ENCODE measurements around the gene DLG1. TPM values are rescaled to one million over a fixed set of nuclear protein-coding genes. Genes with fewer than 3 reads are reported as not detected.

The DLG1 gene
- total RNA-seq, 4 donors from 2014 or later: 136 to 221 (median 172) TPM

DNA sequence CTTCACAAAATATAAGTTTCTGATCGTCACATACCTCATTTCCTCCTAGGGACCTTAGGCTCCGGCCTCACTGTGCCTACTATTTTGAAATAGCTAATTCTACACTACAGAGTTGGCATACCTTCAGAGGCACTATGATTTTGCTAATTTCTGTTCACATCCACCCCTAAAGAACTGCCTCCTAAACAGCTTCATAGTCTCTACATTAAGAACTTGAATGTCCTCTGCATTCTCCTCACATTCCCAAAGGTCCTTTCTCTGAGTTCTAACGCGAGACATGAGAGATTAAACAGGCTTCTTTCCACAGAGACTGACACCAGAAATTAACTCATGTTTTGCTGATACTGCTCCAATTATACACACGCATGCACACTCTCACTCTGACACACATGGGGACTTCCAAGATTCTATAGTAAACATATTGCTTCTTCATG, 75.5 kb downstream of the DLG1 start:
- no peak overlapping the region for H3K4me3 ChIP-seq
- no peak for DNase-seq
- H3K36me3 ChIP-seq: no peaks in the 10 kb centered on the region
- no peaks in the 10 kb centered on the region for H3K9me3 ChIP-seq
- H3K27ac ChIP-seq: no peak overlapping the region
- peaks cover 0 to 14% (median 0%) of the 10 kb centered on the region in 4 donors for H3K4me1 ChIP-seq
- TF ChIP-seq, protein P1, sequence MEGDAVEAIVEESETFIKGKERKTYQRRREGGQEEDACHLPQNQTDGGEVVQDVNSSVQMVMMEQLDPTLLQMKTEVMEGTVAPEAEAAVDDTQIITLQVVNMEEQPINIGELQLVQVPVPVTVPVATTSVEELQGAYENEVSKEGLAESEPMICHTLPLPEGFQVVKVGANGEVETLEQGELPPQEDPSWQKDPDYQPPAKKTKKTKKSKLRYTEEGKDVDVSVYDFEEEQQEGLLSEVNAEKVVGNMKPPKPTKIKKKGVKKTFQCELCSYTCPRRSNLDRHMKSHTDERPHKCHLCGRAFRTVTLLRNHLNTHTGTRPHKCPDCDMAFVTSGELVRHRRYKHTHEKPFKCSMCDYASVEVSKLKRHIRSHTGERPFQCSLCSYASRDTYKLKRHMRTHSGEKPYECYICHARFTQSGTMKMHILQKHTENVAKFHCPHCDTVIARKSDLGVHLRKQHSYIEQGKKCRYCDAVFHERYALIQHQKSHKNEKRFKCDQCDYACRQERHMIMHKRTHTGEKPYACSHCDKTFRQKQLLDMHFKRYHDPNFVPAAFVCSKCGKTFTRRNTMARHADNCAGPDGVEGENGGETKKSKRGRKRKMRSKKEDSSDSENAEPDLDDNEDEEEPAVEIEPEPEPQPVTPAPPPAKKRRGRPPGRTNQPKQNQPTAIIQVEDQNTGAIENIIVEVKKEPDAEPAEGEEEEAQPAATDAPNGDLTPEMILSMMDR (IDR thresholded peaks at IDR 0.05): no peak
- no peak for TF ChIP-seq POLR2A (IDR thresholded peaks at IDR 0.05)
- no peaks in the 10 kb centered on the region for H3K27me3 ChIP-seq

DNA sequence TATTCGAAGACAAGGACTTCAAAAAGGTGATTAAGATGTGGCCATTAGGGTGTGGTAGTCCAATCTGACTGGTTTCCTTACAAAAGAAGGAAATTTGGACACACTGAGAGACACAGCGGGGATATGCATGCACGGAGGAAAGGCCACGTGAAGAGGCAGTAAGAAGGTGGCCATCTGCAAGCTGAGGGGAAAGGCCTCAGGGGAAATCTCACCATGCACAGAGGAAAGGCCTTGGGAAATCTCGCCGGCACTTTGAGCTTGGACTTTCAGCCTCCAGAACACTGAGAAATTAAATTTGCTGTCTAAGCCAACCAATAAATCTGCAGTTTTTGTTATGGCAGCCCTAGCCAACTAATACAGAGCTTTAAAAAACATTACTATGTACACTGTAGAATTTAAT, 78.8 kb downstream of the DLG1 start:
- DNase-seq: no peak
- Histone ChIP-seq H3K36me3 (no peaks in the 10 kb centered on the region), H3K9me3 (no peaks in the 10 kb centered on the region), H3K27me3 (no peaks in the 10 kb centered on the region), H3K4me1 (peaks cover 0 to 14% (median 0%) of the 10 kb centered on the region in 4 donors), H3K4me3 (no peak overlapping the region), H3K27ac (no peak overlapping the region)
- TF ChIP-seq, protein P1 (IDR thresholded peaks at IDR 0.05): no peak
- TF ChIP-seq POLR2A (IDR thresholded peaks at IDR 0.05): no peak

DNA sequence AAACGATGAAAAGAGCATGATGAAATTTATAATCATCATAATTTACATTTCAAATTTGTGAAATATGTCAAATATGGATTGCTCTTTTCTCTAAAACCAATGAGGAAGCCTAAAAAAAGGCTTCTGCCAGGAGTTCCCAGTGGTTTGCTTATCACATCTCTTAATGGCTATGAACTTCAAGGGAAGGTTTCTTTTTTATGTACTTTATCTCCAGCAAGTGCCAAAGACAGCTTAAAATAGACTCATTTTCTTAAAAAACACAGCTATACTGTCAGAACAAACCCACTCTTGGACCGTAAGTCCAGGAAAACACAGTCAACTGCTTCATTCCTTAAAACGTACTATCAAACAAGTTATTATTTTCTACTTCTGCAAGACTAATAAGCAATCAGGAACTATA, 80.2 kb downstream of the DLG1 start:
- H3K36me3 ChIP-seq: no peaks in the 10 kb centered on the region
- no peak overlapping the region for H3K27ac ChIP-seq
- H3K9me3 ChIP-seq: no peaks in the 10 kb centered on the region
- peaks cover 0 to 14% (median 0%) of the 10 kb centered on the region in 4 donors for H3K4me1 ChIP-seq
- no peaks in the 10 kb centered on the region for H3K27me3 ChIP-seq
- H3K4me3 ChIP-seq: no peak overlapping the region
- DNase-seq: no peak
- TF ChIP-seq, protein P1 (IDR thresholded peaks at IDR 0.05): no peak
- no peak for TF ChIP-seq POLR2A (IDR thresholded peaks at IDR 0.05)

DNA sequence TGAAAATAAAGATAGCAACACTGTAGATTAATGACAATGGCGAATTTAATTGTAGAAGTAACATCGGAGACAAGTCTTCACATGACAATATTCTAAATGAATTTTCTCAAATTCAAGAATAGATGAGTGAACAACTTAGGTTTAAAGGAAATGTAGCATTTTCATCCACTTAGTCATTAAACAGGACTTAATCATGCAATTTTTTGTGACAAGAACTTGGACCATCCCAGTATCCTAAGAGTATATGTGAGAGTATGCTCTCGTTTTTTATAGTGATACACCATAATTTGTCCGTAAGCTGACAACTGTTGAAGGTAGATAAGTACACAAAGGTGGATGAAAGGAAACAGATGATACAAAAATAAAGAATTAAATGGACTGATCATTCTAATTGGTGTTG, 81.5 kb downstream of the DLG1 start:
- Histone ChIP-seq H3K36me3 (no peaks in the 10 kb centered on the region), H3K4me1 (peaks cover 0 to 11% (median 0%) of the 10 kb centered on the region in 4 donors), H3K9me3 (no peaks in the 10 kb centered on the region), H3K27me3 (no peaks in the 10 kb centered on the region), H3K4me3 (no peak overlapping the region), H3K27ac (no peak overlapping the region)
- no peak for DNase-seq
- no peak for TF ChIP-seq POLR2A (IDR thresholded peaks at IDR 0.05)
- TF ChIP-seq, protein P1 (IDR thresholded peaks at IDR 0.05): no peak

DNA sequence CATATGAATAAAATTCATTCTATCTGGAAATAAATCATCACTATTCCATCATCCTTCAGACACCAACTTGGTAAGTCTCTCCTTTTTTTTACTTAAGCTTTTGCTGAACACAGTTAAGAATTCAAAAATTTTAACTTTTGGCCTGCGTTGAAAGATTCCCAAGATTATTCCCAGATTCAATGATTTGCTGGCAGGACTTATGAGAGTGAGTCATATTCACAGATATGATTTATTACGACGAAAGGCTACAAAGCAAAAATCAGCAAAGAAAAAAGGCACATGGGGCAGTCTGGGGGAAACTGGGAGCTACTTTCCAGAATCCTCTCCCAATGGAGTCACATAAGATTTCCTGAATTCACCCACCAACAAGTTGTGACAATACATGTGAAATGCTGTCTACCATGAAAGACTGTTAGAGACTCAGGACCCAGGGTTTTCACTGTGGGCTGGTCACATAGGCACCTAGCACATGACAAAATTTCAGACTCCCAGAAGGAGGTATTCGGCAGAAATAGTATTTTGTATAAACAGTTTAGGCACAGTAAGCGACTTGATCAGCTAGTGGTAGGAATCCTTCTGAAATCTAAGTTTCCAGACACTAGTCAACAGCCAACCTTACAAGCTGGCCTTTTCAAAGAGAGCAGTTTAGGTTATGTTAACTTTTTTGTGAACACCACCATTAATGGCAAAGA, 82.1 kb downstream of the DLG1 start:
- Histone ChIP-seq H3K4me3 (no peak overlapping the region), H3K27ac (no peak overlapping the region), H3K36me3 (no peaks in the 10 kb centered on the region), H3K9me3 (no peaks in the 10 kb centered on the region), H3K4me1 (peaks cover 0 to 5% (median 0%) of the 10 kb centered on the region in 4 donors), H3K27me3 (no peaks in the 10 kb centered on the region)
- no peak for DNase-seq
- no peak for TF ChIP-seq POLR2A (IDR thresholded peaks at IDR 0.05)
- TF ChIP-seq, protein P1 (IDR thresholded peaks at IDR 0.05): no peak
